K562 (cell line): ENCODE results near the gene VARS1. TPM values are rescaled to one million over a fixed set of nuclear protein-coding genes. Genes with fewer than 3 reads are reported as not detected.

Source experiments
- ATF7 ChIP-seq: fragments of 450-650 bp; IDR thresholded peaks from 2 replicates; pipeline ENCODE4 v1.7.1; 2014; ENCODE audit warnings: mild to moderate bottlenecking, moderate library complexity
- CC2D1A ChIP-seq: fragments of 450-650 bp; IDR thresholded peaks from 2 replicates; pipeline ENCODE4 v1.6.1; 2017; ENCODE audit warnings: mild to moderate bottlenecking
- CTCF ChIP-seq, 3 experiments: IDR thresholded peaks in 2 of 3; conservative IDR thresholded peaks in 1 of 3; 2 replicates each; pipeline ENCODE4 v1.5.1; 2011 to 2012; ENCODE audit warnings: low read length in 3 of 3, mild to moderate bottlenecking in 3 of 3, control low read depth in 2 of 3, improper control_type of control experiment in 1 of 3, inconsistent platforms in 1 of 3, low read depth in 1 of 3, mixed read lengths in 1 of 3, moderate library complexity in 1 of 3; ENCODE audit not compliant: insufficient read depth in 2 of 3
- HLTF ChIP-seq: fragments of 450-650 bp; IDR thresholded peaks from 2 replicates; pipeline ENCODE4 v1.6.1; 2016
- HOXB6 ChIP-seq: fragments of 250-450 bp; sonication (Bioruptor Pico); IDR thresholded peaks from 2 replicates; pipeline ENCODE4 v1.5.1; 2022; ENCODE audit warnings: mild to moderate bottlenecking, borderline replicate concordance
- NR2C2 ChIP-seq, 2 experiments: fragments of 200-800 bp in 1 of 2; sonication (Bioruptor generic) in 1 of 2; sonication (generic) in 1 of 2; formaldehyde crosslinking in 1 of 2; IDR thresholded peaks; 2 replicates each; pipeline versions ENCODE4 v1.6.1 to v1.8.0; 2016 to 2022; ENCODE audit warnings: mild to moderate bottlenecking in 1 of 2, missing compliant biosample characterization in 1 of 2, missing genetic modification characterization in 1 of 2, missing genetic modification reagents in 1 of 2
- TAF7 ChIP-seq: fragments of 450-650 bp; IDR thresholded peaks from 2 replicates; pipeline ENCODE4 v1.6.1; 2016; ENCODE audit warnings: missing genetic modification characterization, missing compliant biosample characterization
- TAF9B ChIP-seq: fragments of 450-650 bp; IDR thresholded peaks from 2 replicates; pipeline ENCODE4 v1.6.1; 2018; ENCODE audit warnings: mild to moderate bottlenecking; ENCODE audit not compliant: partially characterized antibody
- TOE1 ChIP-seq, 2 experiments: fragments of 450-650 bp in 1 of 2; sonication (generic) in 1 of 2; formaldehyde crosslinking in 1 of 2; IDR thresholded peaks; 2 replicates each; pipeline versions ENCODE4 v1.7.1 to v1.8.0; 2016 to 2022; ENCODE audit warnings: borderline replicate concordance in 2 of 2, mild to moderate bottlenecking in 2 of 2, antibody characterized with exemption in 1 of 2, inconsistent platforms in 1 of 2, low read depth in 1 of 2, missing genetic modification reagents in 1 of 2, moderate library complexity in 1 of 2
- TRIM28 ChIP-seq: fragments of 450-650 bp; IDR thresholded peaks from 2 replicates; pipeline ENCODE4 v1.6.1; 2017
- YY1 ChIP-seq, 3 experiments: IDR thresholded peaks; 2 replicates each; pipeline ENCODE4 v1.6.1; 2011; ENCODE audit warnings: low read length in 2 of 3, mild to moderate bottlenecking in 2 of 3, moderate library complexity in 2 of 3, borderline replicate concordance in 1 of 3, control low read depth in 1 of 3, low read depth in 1 of 3; ENCODE audit not compliant: insufficient read depth in 3 of 3, insufficient replicate concordance in 2 of 3, control insufficient read depth in 1 of 3, insufficient read length in 1 of 3; ENCODE audit errors: extremely low read depth in 1 of 3
- ZBTB11 ChIP-seq, 3 experiments: fragments of 200-800 bp in 1 of 3; fragments of 250-450 bp in 1 of 3; fragments of 450-650 bp in 1 of 3; sonication (Bioruptor Pico) in 1 of 3; sonication (Bioruptor generic) in 1 of 3; formaldehyde crosslinking in 1 of 3; IDR thresholded peaks; 2 replicates each; pipeline versions ENCODE4 v1.6.1 to v1.8.0; 2016 to 2022; ENCODE audit warnings: mild to moderate bottlenecking in 2 of 3, missing genetic modification characterization in 2 of 3, missing compliant biosample characterization in 1 of 3, moderate library complexity in 1 of 3
- ZBTB9 ChIP-seq: fragments of 450-650 bp; formaldehyde crosslinking; IDR thresholded peaks from 2 replicates; pipeline ENCODE4 v1.4.0; 2020; ENCODE audit warnings: mild to moderate bottlenecking, moderate library complexity
- ZNF165 ChIP-seq: fragments of 250-450 bp; sonication (Bioruptor Pico); IDR thresholded peaks from 2 replicates; pipeline ENCODE4 v1.4.0; 2020; ENCODE audit warnings: borderline replicate concordance
- ZNF780A ChIP-seq: fragments of 250-450 bp; sonication (Bioruptor Pico); IDR thresholded peaks from 2 replicates; pipeline ENCODE4 v1.5.0; 2021; ENCODE audit warnings: mild to moderate bottlenecking
- ZZZ3 ChIP-seq: fragments of 450-650 bp; IDR thresholded peaks from 2 replicates; pipeline ENCODE4 v1.6.1; 2016; ENCODE audit warnings: antibody characterized with exemption, mild to moderate bottlenecking, moderate library complexity
- polyA plus RNA-seq, 8 experiments: library from polyadenylated mRNA; depleted of rRNA in 4 of 8; stranded (reverse) in 5 of 8; unstranded in 3 of 8; fragments of >200 nt; fragmentation: Nextera tagmentation in 2 of 8; fragmentation: Illumina TruSeq in 1 of 8; extraction: Ambion mirVana in 2 of 8; extraction: Trizol in 1 of 8; gene quantifications; 2 replicates each; pipeline versions ENCODE4 v1.2.1 to v1.2.3, GENCODE V29; 2011 to 2014; ENCODE audit warnings: inconsistent platforms in 1 of 8, missing spikeins in 1 of 8
- total RNA-seq, 7 experiments: library from RNA; depleted of rRNA in 6 of 7; stranded (reverse); fragments of >200 nt in 6 of 7; fragmentation: Illumina TruSeq in 2 of 7; extraction: Trizol in 2 of 7; gene quantifications; 2 replicates each; pipeline versions ENCODE4 v1.2.1 to v1.2.3, GENCODE V29; 2011 to 2021; ENCODE audit warnings: low replicate concordance in 1 of 7
- TF ChIP-seq, protein P1 (sequence below): fragments of 250-450 bp; sonication (Bioruptor Pico); IDR thresholded peaks from 2 replicates; pipeline ENCODE4 v1.5.0; 2021

VARS1 gene
- total and polyA plus RNA-seq, 9 of the 15 experiments (the other 6 are each of a cell fraction or from before 2014, with no cell fraction given), result 2.9 to 488 (median 130) TPM

GRCh38 chr6:31768363-31769257 is 26.9 kb downstream of the VARS1 start (continued):
- TF ChIP-seq TRIM28 (no peak), CC2D1A (peak; percentile 42; the same call in 1 of the 2 replicates), HLTF (0 out of 2 replicates have a peak, but pooled peaks have one; percentile 16), ATF7 (no peak), ZNF165 (no peak), ZBTB11 (CRISPR knock-in tag; IDR thresholded peaks at IDR 0.05) (0 out of 6 replicates have a peak, but pooled peaks of 1 of the 3 experiments have one; percentile 27), YY1 (IDR thresholded peaks at IDR 0.05; ENCODE audit: borderline replicate concordance in 1 of 3, control insufficient read depth in 1 of 3, extremely low read depth in 1 of 3, insufficient read depth in 3 of 3, insufficient read length in 1 of 3, insufficient replicate concordance in 2 of 3, low read depth in 1 of 3, low read length in 2 of 3) (peak in 2 of 3 experiments; percentile 23 to 75), ZNF780A (CRISPR knock-in tag) (no peak), TAF9B (no peak), TAF7 (tag) (no peak), ZZZ3 (no peak), TOE1 (IDR thresholded peaks at IDR 0.05; ENCODE audit: borderline replicate concordance) (no peak), TOE1 (CRISPR knock-in tag; IDR thresholded peaks at IDR 0.05; ENCODE audit: borderline replicate concordance, low read depth) (0 out of 2 replicates have a peak, but pooled peaks have one; percentile 83), NR2C2 (CRISPR knock-in tag; IDR thresholded peaks at IDR 0.05) (no peak), NR2C2 (tag; IDR thresholded peaks at IDR 0.05) (no peak), HOXB6 (CRISPR knock-in tag) (peak; percentile 7; the same call in 1 of the 2 replicates), ZBTB9 (CRISPR knock-in tag) (no peak), CTCF (IDR thresholded peaks at IDR 0.05 in 2 of 3, conservative IDR thresholded peaks at IDR 0.05 in 1 of 3; ENCODE audit: insufficient read depth in 2 of 3, low read depth in 1 of 3, low read length in 3 of 3) (no peak)
- TF ChIP-seq, protein P1, sequence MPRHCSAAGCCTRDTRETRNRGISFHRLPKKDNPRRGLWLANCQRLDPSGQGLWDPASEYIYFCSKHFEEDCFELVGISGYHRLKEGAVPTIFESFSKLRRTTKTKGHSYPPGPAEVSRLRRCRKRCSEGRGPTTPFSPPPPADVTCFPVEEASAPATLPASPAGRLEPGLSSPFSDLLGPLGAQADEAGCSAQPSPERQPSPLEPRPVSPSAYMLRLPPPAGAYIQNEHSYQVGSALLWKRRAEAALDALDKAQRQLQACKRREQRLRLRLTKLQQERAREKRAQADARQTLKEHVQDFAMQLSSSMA (CRISPR knock-in tag), result no peak
